ENCODE measurements around the gene CCNYL1.

- TF ChIP-seq, protein P1, sequence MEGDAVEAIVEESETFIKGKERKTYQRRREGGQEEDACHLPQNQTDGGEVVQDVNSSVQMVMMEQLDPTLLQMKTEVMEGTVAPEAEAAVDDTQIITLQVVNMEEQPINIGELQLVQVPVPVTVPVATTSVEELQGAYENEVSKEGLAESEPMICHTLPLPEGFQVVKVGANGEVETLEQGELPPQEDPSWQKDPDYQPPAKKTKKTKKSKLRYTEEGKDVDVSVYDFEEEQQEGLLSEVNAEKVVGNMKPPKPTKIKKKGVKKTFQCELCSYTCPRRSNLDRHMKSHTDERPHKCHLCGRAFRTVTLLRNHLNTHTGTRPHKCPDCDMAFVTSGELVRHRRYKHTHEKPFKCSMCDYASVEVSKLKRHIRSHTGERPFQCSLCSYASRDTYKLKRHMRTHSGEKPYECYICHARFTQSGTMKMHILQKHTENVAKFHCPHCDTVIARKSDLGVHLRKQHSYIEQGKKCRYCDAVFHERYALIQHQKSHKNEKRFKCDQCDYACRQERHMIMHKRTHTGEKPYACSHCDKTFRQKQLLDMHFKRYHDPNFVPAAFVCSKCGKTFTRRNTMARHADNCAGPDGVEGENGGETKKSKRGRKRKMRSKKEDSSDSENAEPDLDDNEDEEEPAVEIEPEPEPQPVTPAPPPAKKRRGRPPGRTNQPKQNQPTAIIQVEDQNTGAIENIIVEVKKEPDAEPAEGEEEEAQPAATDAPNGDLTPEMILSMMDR (IDR thresholded peaks at IDR 0.05): no peak
- no peak for TF ChIP-seq POLR2A (IDR thresholded peaks at IDR 0.05)
Observed at GRCh38 chr2:207763303-207763917, 52.0 kb downstream of the CCNYL1 start.

Measured in ovary (tissue), 3 donors.